HG02642 (cell line): Measurements from ENCODE around the gene TRPM3.

ENCODE experiments used
- ATAC-seq: cut with Tn5 transposase; IDR thresholded peaks from one replicate; pipeline ENCODE4 v1.9.1; 2021; ENCODE audit warnings: mild to moderate bottlenecking; ENCODE audit not compliant: unreplicated experiment, poor library complexity

TRPM3 gene

GRCh38 chr9:70852711-70853240, 268.6 kb downstream of the TRPM3 start:
- no peak for ATAC-seq

GRCh38 chr9:70840266-70840665, 281.2 kb downstream of the TRPM3 start:
- no peak for ATAC-seq

- ATAC-seq: no peak
Measured at GRCh38 chr9:70835323-70835722, 286.1 kb downstream of the TRPM3 start.

GRCh38 chr9:70832492-70832891, 288.9 kb downstream of the TRPM3 start:
- ATAC-seq: no peak

- no peak for ATAC-seq
Measured at GRCh38 chr9:70830618-70831017, 290.8 kb downstream of the TRPM3 start.

- ATAC-seq: no peak
Measured at GRCh38 chr9:70829591-70830265, 291.7 kb downstream of the TRPM3 start.

GRCh38 chr9:70826562-70826961, 294.9 kb downstream of the TRPM3 start:
- ATAC-seq: no peak

GRCh38 chr9:70823284-70823683, 298.1 kb downstream of the TRPM3 start:
- ATAC-seq: no peak

GRCh38 chr9:70817311-70817710, 304.1 kb downstream of the TRPM3 start:
- ATAC-seq: no peak

GRCh38 chr9:70816891-70817290, 304.5 kb downstream of the TRPM3 start:
- no peak for ATAC-seq

- ATAC-seq: no peak
Measured at GRCh38 chr9:70816316-70816715, 305.1 kb downstream of the TRPM3 start.

GRCh38 chr9:70814597-70814996, 306.8 kb downstream of the TRPM3 start:
- ATAC-seq: no peak

GRCh38 chr9:70813141-70813540, 308.3 kb downstream of the TRPM3 start:
- no peak for ATAC-seq

GRCh38 chr9:70811638-70812037, 309.8 kb downstream of the TRPM3 start:
- no peak for ATAC-seq

GRCh38 chr9:70806875-70807274, 314.5 kb downstream of the TRPM3 start:
- no peak for ATAC-seq

GRCh38 chr9:70805949-70806348, 315.5 kb downstream of the TRPM3 start:
- ATAC-seq: no peak

GRCh38 chr9:70802758-70803436, 318.5 kb downstream of the TRPM3 start:
- ATAC-seq: no peak

GRCh38 chr9:70802206-70802605, 319.2 kb downstream of the TRPM3 start:
- no peak for ATAC-seq

- ATAC-seq: no peak
Measured at GRCh38 chr9:70801181-70801829, 320.1 kb downstream of the TRPM3 start.

GRCh38 chr9:70798018-70798417, 323.4 kb downstream of the TRPM3 start:
- ATAC-seq: no peak

GRCh38 chr9:70795841-70796240, 325.6 kb downstream of the TRPM3 start:
- ATAC-seq: no peak
